ENCODE results near the gene PPT2.

- TF ChIP-seq ZNF274 (IDR thresholded peaks at IDR 0.05; ENCODE audit: borderline replicate concordance, extremely low read depth, low read length) (no peak), ASH2L (IDR thresholded peaks at IDR 0.05; ENCODE audit: low read length) (no peak), MAFK (IDR thresholded peaks at IDR 0.05; ENCODE audit: low read depth, low read length) (no peak), SIN3A (conservative IDR thresholded peaks at IDR 0.05 in 1 of 2, IDR thresholded peaks at IDR 0.05 in 1 of 2; ENCODE audit: low read depth in 1 of 2, low read length in 2 of 2) (no peak), RFX5 (IDR thresholded peaks at IDR 0.05; ENCODE audit: borderline replicate concordance, low read depth, low read length) (no peak), POLR2A (IDR thresholded peaks at IDR 0.05; ENCODE audit: control extremely low read depth in 1 of 2, low read depth in 2 of 2, low read length in 2 of 2) (no peak), CTCF (IDR thresholded peaks at IDR 0.05; ENCODE audit: control extremely low read depth in 1 of 3, insufficient read depth in 1 of 3, low read depth in 1 of 3, low read length in 3 of 3) (no peak), HDAC2 (IDR thresholded peaks at IDR 0.05; ENCODE audit: borderline replicate concordance in 1 of 2, low read depth in 2 of 2, low read length in 2 of 2) (no peak), CHD2 (IDR thresholded peaks at IDR 0.05; ENCODE audit: low read length) (no peak), POLR2AphosphoS5 (IDR thresholded peaks at IDR 0.05; ENCODE audit: low read depth, low read length) (no peak), EP300 (IDR thresholded peaks at IDR 0.05; ENCODE audit: borderline replicate concordance in 1 of 2, low read depth in 2 of 2, low read length in 2 of 2) (no peak), JUN (IDR thresholded peaks at IDR 0.05; ENCODE audit: low read depth, low read length) (no peak), BRCA1 (IDR thresholded peaks at IDR 0.05; ENCODE audit: low read depth, low read length) (no peak)
These were observed 29.1 kb downstream of the PPT2 start for GRCh38 chr6:32183030-32183429.

All from H1 (cell line).